NCI-H2171 treated with DMSO at 0.1 percent for 48 hours (cell line): ENCODE data around the gene ABTB1.

Source experiments
- DNase-seq: peaks from one replicate; lab custom pipeline; 2025; lab: John Stamatoyannopoulos, UW

The ABTB1 gene

DNA sequence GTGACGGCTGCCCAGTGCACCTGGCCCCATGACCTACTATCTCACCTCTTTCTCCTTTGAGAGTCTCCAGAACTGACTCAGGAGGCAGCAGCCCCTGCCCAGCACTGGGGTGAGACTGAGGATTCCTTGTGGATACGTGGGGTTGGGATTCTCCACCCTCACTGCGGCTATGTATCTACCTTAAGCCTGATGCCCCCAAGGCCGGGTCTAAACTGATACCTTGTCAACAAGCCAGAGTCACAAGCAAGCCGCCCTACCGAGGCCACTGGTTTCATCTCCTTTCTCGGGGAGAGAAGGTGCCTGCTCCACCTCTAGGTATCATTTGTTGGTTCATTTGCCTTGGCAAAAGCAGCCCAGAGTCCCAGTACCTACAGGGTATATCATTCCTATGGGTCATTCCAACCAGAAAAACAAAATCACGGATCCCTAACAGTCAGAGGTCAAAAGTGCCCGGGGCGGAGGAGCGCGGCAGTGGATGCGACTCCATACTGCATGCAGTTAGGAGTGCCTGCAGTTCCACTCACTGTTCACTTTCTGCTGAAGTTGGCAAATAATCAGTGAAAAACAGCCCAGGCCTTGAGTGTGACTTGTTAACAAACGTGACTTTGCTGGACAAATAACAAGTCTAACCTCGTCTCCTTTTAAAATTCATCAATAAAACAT, 47.5 kb downstream of the ABTB1 start:
- no peak for DNase-seq

DNA sequence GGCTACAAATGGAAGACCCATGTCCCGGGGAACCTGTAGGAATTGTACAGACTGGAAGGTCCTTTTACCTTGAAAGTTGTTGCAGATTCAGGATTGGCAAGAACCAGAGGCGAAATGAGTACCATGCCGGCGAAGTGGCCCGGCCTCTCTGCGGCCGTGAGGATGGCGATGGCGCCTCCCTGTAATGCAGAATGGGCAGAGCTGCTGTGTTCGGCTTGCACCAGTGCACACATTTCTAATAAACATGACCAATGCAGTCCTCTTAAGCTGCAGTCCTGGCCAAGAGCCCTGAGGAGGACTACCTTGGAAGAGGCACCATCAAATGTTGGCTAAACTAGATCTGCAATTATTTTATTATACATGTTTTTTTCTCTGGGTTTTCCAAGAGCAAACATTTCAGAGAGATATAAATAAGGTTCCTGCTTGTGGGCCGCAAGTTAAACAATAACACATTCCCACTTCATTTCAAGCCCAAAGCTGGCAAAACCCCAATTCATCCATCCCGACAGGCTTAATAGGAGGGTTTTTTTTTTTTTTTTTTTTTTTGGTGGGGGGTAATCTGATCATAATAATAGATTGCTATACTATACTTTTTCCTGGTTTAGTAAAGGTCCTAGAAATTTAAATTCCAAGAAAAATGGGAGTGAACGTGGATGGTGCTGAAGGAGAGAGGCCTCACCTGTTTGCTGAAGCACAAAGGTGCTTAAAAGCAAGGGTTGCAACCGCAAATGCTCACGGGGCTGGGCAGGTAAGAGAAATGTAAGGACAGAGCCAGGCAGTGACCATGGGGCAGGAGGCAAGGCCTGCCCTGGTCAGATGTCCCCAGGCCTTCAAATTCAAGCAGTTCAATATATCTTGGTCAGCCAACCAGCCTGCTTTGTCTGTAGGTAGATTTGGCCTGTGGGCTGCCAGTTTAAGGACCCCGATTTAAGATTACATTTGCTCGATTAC, 48.5 kb downstream of the ABTB1 start:
- no peak for DNase-seq

DNA sequence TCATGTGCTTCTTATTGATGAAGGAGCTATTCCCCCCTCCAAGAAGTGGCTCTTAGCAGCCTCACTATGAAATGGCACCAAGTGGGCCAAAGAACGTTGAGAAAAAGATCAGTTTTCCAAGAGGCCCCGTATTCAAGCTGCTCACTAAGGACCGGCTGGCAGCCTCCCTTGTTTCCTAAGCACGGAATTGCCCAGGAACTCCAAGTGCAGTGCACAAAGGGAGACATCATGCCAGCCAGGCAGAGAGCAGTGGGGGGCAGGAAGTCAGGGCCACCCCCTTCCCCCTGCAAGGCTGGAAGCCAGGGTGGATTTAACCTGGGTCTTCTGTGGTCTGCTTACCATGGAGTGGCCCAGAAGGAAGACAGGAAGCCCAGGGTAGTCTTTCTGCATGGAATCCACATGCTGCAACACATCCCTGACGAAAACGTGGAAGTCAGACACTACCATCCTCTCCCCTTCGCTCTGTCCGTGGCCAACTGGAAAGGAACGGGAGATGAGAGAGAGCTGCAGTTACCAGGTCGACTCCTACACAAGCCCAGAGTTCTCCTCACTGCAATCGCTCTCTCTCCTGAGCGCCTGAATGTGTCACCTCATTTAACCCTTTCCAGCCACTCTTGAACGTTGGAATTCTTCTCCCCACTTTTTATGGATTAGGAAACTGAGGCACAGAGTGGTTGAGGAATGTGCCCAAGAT, 49.5 kb downstream of the ABTB1 start:
- DNase-seq = peak; percentile 36

DNA sequence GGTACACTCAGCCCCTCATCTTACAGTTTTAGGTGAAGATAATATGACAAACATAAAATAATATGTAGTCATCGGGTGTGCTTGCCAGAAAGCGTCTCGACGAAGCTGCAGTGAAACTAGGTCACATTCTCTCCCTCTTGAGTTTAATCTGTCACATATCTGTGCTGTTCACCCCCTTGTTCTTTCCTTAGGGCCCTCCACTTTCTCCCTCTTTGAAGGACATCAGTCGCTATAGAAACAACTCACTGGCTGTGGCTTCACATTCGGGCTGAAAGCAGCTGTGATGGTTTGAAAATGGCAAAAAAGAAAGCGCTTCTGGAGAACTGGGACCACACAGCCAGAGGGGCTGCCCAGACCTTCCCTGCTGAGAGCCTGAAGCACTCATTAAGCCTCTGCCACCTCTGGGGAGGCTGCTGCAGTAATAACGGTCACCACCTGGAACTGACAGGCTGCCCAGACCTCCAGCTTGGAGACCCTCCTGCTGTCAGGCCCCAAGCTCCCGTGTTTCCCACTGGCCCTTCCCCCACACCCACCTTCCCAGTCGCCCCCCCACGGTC, 50.3 kb downstream of the ABTB1 start:
- peak; percentile 55 for DNase-seq

DNA sequence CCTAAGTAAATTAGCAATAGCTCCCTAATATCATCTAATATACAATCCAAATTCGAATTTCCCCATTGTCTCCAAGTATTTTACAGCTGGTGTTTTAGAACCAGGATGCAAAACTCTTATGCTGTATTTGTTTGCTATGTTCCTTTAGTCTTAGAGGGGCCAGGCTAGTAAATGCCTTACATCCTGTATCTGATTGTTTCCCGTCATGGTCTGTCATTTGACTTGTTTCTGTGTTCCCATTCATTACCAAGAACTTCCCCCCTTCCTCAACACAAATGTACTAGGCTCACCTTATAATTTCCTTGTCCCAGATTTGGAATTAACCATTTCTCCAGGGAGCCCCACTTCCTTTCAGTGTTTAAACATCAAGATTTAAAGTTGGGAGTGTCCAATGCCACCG, 54.1 kb downstream of the ABTB1 start:
- no peak for DNase-seq

DNA sequence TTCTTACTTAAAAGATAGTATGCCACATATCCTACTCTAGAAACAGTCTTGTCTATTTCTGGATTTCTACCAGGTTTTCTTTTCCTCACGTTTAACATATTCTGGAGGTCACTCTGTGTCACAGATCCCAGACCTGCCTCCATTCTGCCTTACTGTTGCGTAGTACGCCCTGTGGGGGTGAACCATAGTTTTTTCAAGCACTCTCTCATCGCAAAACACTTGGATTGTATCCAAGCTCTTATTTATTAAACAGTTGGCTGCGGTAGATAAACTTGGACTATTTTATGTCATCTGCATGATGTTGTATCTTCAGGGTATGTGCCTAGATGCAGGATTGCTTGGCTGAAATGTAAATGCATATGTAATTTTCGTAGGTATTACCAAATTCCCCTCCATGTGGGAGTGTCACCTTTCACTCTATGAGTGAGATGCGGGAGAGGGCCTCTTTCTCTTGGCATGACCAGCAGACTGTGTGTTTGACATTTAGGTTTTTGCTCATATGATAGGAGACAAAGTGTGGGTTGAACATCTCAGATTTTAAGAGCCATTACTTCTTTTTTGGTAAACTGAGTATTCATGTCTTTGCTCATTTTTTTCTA, 55.8 kb downstream of the ABTB1 start:
- peak; percentile 43 for DNase-seq

DNA sequence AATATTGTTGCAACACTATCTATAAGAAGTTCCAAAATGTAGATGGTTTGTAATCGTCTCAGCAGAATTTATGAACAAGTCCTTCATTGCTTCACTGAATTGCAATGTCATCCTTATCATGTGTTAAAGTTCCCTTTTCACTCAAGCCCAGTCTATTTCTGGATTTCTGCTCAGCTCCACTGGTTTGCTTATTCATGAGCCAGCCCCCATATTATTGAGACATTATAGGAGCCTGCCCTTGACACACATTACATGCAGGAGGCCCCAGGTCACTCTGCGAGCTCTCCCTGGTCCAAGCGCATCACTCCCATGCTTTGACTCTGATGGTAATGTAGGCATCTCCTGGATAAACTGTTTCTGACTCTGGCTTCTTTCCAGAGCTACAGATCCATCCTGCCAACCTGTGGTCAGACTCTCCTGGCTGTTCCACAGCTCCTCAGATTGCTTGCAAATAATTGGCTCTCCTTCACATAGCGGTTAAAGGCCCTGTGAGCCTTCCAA, 56.9 kb downstream of the ABTB1 start:
- DNase-seq = no peak

DNA sequence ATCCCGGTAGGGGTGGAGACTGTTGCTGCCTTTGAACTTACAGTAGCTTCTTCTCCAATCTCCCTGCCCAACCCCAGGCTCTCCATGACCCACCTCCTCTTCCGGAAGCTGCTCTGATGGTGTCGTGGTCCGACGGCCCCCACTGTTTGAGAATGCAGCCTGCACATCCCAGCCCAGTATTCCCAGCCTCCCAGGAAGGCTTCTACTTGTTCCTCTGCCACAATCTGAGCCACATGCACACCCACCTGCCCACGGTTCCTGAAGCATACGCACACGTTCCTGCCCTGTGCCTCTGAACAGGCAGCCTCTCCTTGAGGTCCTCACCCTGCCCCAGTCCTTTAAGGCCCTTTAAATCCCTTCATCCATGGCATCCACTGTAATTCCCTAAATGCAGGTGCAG, 57.4 kb downstream of the ABTB1 start:
- DNase-seq = no peak
